Spleen (tissue), 11 donors: Measurements from ENCODE around the gene RRP1B. TPM values are rescaled to one million over a fixed set of nuclear protein-coding genes. Genes with fewer than 3 reads are reported as not detected.

Source experiments
- DNase-seq: peaks from one replicate; pipeline ENCODE4 v3.0.0-alpha.2; 2020
- H3K27ac ChIP-seq, 8 donors: fragments of 200-600 bp; sonication (generic) in 7 of 8; 1 replicate in 4 of 8; 2 replicates in 4 of 8; pipeline versions ENCODE4 v1.5.0 to v1.8.0; 2016 to 2021; ENCODE audit warnings: inconsistent platforms in 4 of 8, mild to moderate bottlenecking in 4 of 8, moderate library complexity in 1 of 8
- H3K27me3 ChIP-seq, 7 donors: fragments of 200-600 bp; sonication (generic) in 6 of 7; replicated peaks in 1 of 7; 1 replicate in 4 of 7; 2 replicates in 3 of 7; pipeline versions ENCODE4 v1.5.0 to v1.8.0; 2016 to 2021; ENCODE audit warnings: inconsistent platforms in 3 of 7, mild to moderate bottlenecking in 1 of 7
- H3K36me3 ChIP-seq, 6 donors: fragments of 200-600 bp; sonication (generic) in 5 of 6; 1 replicate in 4 of 6; 2 replicates in 2 of 6; pipeline versions ENCODE4 v1.5.0 to v1.8.0; 2016 to 2021; ENCODE audit warnings: inconsistent platforms in 2 of 6
- H3K4me1 ChIP-seq, 6 donors: fragments of 200-600 bp; sonication (generic) in 5 of 6; 1 replicate in 3 of 6; 2 replicates in 3 of 6; pipeline versions ENCODE4 v1.5.0 to v1.8.0; 2016 to 2021; ENCODE audit warnings: inconsistent platforms in 3 of 6
- H3K4me3 ChIP-seq, 8 donors: fragments of 200-600 bp; sonication (generic) in 7 of 8; 1 replicate in 4 of 8; 2 replicates in 4 of 8; pipeline versions ENCODE4 v1.5.0 to v1.8.0; 2016 to 2021; ENCODE audit warnings: inconsistent platforms in 4 of 8, mild to moderate bottlenecking in 4 of 8, moderate library complexity in 2 of 8
- H3K9me3 ChIP-seq, 8 donors: fragments of 200-600 bp; sonication (generic) in 7 of 8; 1 replicate in 4 of 8; 2 replicates in 4 of 8; pipeline versions ENCODE4 v1.5.0 to v1.8.0; 2016 to 2021; ENCODE audit warnings: inconsistent platforms in 4 of 8
- POLR2A ChIP-seq, 3 donors: fragments of 450-650 bp; IDR thresholded peaks; one replicate each; pipeline ENCODE4 v1.5.1; 2017; ENCODE audit warnings: antibody characterized with exemption in 3 of 3, mild to moderate bottlenecking in 1 of 3
- POLR2AphosphoS5 ChIP-seq, 3 donors: sonication (generic); formaldehyde crosslinking; IDR thresholded peaks; one replicate each; pipeline ENCODE4 v1.5.1; 2017; ENCODE audit warnings: antibody characterized with exemption in 3 of 3
- WGBS, 5 donors: extraction: QIAGEN DNeasy Blood & Tissue Kit in 3 of 5; methylation state at CpG; one replicate each; pipeline versions ENCODE4 v1.1.5 to v1.1.7; 2013 to 2018; 5-methylcytosine and 5-hydroxymethylcytosine counted together
- intact Hi-C: fragments of 100-400 bp; cut with DNase I; formaldehyde crosslinking; loops from one replicate; pipeline ENCODE4 v1.15.0; 2023; ENCODE audit warnings: low total_unique reads
- polyA plus RNA-seq, 3 donors: library from polyadenylated mRNA; stranded (reverse); fragments of 200-250 nt; gene quantifications; one replicate each; pipeline ENCODE4 v1.2.1, GENCODE V29; 2013
- total RNA-seq, 7 donors: library from RNA; depleted of rRNA in 3 of 7; stranded (reverse); fragments of >200 nt in 3 of 7; fragmentation: NEBNext Ultra II Directional in 4 of 7; extraction: Animal tissue kit (Norgen Biotek cat#: 25700) in 4 of 7; gene quantifications; one replicate each; pipeline versions ENCODE4 v1.1.0 to v1.2.1, GENCODE V29; 2016 to 2021
- TF ChIP-seq, protein P1 (sequence below), 11 experiments: fragments of 200-600 bp in 7 of 11; fragments of 450-650 bp in 4 of 11; sonication (generic) in 4 of 11; IDR thresholded peaks in 8 of 11; conservative IDR thresholded peaks in 3 of 11; 1 replicate in 7 of 11; 2 replicates in 4 of 11; pipeline versions ENCODE4 v1.4.0 to v1.8.0; 2016 to 2021; ENCODE audit warnings: antibody characterized with exemption in 11 of 11, inconsistent platforms in 4 of 11, mild to moderate bottlenecking in 1 of 11
- donor health status: healthy with polysubstance abuse.
- donor health status: DM: no; HTN: no; CAD: no; lungs with moderate emphysema.
- donor health status: DM: no; HTN: no; CAD: no.
- donor health status: Bipolar disorder and iron deficiency.
- donor health status: healthy.
- donor health status: DM: no; HTN: no; CAD: no.
- donor health status: DM: yes; HTN: yes; CAD: no.

Gene RRP1B
- total and polyA plus RNA-seq, 10 donors, result 7.9 to 28.9 (median 25.4) TPM

DNA sequence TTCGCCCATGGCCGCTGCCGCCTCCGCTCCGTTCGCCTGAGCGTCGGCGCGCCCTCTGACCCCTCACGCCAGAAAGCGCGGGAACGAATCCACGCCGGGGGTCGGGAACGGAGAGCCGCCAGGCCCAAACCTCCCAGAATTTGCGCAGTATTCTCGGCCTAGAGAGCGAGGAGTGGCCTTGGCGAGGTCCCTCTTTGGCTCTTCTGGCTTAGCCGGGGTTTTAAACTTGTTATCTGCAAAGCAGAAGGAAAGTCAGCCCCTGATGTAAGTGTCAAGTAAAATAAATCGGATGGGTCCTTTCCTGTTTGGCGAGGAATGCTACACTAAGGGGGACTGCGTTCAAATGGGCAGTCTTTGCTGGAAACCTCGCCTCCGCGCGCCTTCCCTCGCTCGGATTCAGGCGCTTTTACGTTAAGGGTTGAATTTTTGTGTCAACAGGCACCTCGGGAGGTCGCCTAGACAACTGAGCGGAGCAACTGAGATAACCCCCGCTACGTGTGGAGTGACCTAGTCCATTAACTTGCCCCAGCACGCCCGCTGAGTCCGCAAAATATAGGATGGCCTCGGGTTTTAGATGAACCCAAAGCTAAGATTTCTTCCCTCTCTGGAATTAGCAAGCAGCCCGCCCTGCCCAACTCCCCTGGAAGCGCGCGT is 1.1 kb upstream of the RRP1B start:
- H3K36me3 ChIP-seq, result peaks cover 0 to 21% (median 8%) of the 10 kb centered on the region in 6 donors
- no peak for DNase-seq
- 94 to 96% (median 94%) methylated on average over 47 to 48 of the region's 48 CpGs for WGBS, 5 donors
- peak overlapping the region in 1 of 8 donors; percentile 95 for H3K4me3 ChIP-seq
- no peaks in the 10 kb centered on the region for H3K9me3 ChIP-seq
- H3K4me1 ChIP-seq, result peaks cover 12 to 59% (median 44%) of the 10 kb centered on the region in 6 donors
- TF ChIP-seq POLR2A (IDR thresholded peaks at IDR 0.05), result no peak
- TF ChIP-seq, protein P1, sequence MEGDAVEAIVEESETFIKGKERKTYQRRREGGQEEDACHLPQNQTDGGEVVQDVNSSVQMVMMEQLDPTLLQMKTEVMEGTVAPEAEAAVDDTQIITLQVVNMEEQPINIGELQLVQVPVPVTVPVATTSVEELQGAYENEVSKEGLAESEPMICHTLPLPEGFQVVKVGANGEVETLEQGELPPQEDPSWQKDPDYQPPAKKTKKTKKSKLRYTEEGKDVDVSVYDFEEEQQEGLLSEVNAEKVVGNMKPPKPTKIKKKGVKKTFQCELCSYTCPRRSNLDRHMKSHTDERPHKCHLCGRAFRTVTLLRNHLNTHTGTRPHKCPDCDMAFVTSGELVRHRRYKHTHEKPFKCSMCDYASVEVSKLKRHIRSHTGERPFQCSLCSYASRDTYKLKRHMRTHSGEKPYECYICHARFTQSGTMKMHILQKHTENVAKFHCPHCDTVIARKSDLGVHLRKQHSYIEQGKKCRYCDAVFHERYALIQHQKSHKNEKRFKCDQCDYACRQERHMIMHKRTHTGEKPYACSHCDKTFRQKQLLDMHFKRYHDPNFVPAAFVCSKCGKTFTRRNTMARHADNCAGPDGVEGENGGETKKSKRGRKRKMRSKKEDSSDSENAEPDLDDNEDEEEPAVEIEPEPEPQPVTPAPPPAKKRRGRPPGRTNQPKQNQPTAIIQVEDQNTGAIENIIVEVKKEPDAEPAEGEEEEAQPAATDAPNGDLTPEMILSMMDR (IDR thresholded peaks at IDR 0.05 in 8 of 11, conservative IDR thresholded peaks at IDR 0.05 in 3 of 11), result no peak
- peak overlapping the region in 3 of 8 donors; percentile 88 to 92 (median 92) for H3K27ac ChIP-seq
- H3K27me3 ChIP-seq, result peaks cover 0 to 5% (median 0%) of the 10 kb centered on the region in 7 donors
- intact Hi-C loops, result no loop called here

DNA sequence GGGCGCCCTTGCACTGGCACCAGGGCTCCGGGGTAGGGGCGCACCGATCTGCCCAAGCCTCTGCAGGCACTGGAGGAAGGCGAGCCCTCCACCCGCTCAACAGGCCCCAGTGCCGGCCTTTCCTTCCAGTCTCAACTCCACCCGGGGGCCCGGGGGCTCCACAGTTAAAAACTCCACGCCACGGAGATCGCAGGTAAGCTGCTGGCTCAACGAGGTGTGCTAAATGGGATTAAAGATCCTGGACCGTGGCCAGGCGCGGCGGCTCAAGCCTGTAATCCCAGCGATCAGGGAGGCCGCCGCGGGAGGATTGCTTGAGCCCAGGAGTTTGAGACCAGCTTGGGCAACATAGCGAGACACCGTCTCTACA is 608 bp upstream of the RRP1B start:
- Histone ChIP-seq H3K9me3 (no peaks in the 10 kb centered on the region), H3K36me3 (peaks cover 0 to 26% (median 13%) of the 10 kb centered on the region in 6 donors), H3K4me3 (peak overlapping the region in 5 of 8 donors; percentile 92 to 99 (median 96)), H3K27me3 (peaks cover 0 to 5% (median 0%) of the 10 kb centered on the region in 7 donors), H3K4me1 (peaks cover 12 to 64% (median 46%) of the 10 kb centered on the region in 6 donors), H3K27ac (peak overlapping the region; percentile 59 to 92 (median 88))
- intact Hi-C loops, result no loop called here
- DNase-seq, result no peak
- no peak for TF ChIP-seq POLR2AphosphoS5 (IDR thresholded peaks at IDR 0.05)
- no peak for TF ChIP-seq POLR2A (IDR thresholded peaks at IDR 0.05)
- TF ChIP-seq, protein P1 (IDR thresholded peaks at IDR 0.05 in 8 of 11, conservative IDR thresholded peaks at IDR 0.05 in 3 of 11), result no peak
- 90 to 95% (median 94%) methylated on average over 16 to 23 of the region's 23 CpGs for WGBS, 5 donors

DNA sequence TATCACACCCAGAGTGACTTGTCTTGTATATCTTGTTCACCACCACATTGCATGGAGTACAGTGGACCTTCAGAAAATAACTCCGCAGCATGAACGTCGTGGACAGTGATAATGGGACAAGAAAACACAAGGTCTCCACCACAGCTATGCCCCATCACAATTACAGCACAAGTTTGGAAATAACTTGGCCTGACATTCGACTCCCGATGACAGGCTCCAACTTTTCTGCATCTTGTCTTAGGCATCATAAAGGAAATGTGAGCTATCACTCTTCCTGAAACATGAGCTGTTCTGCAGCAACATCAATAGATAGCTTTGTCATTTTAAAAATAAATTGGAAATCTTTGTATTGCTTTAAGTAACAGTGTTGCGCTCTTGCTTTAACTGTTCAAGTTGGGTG is 2.9 kb downstream of the RRP1B start:
- Histone ChIP-seq H3K36me3 (peaks cover 0 to 58% (median 20%) of the 10 kb centered on the region in 6 donors), H3K9me3 (no peaks in the 10 kb centered on the region), H3K27ac (no peak overlapping the region), H3K4me1 (peaks cover 12 to 87% (median 53%) of the 10 kb centered on the region in 6 donors), H3K27me3 (peaks cover 0 to 5% (median 0%) of the 10 kb centered on the region in 7 donors), H3K4me3 (no peak overlapping the region)
- TF ChIP-seq, protein P1 (IDR thresholded peaks at IDR 0.05 in 8 of 11, conservative IDR thresholded peaks at IDR 0.05 in 3 of 11), result no peak
- TF ChIP-seq POLR2AphosphoS5 (IDR thresholded peaks at IDR 0.05) (no peak), POLR2A (IDR thresholded peaks at IDR 0.05) (no peak)
- intact Hi-C loops, result no loop called here
- no peak for DNase-seq
- WGBS, 5 donors, result 69 to 83% (median 74%) methylated on average over 6 of the region's 6 CpGs

DNA sequence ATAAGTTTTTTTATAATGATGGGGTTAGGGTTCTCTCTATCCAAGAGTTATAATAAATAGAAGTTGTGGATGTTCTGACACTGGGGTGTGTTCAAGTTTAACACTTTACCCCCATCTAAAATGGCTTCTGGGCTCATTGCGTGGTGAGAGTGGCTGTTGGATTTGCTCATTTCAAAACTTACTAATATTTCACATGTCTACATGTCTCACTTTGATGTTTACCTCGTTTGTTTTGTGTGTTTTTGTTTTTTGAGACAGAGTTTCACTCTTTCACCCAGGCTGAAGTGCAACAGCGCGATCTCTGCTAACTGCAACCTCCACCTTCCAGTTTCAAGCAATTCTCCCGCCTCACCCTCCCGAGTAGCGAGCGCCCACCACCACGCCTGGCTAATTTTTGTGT is 3.7 kb downstream of the RRP1B start:
- WGBS, 5 donors, result 73 to 91% (median 81%) methylated on average over 9 of the region's 9 CpGs
- intact Hi-C loops, result no loop called here

More for the DNA sequence above, 3.7 kb downstream of the RRP1B start:
- peaks cover 12 to 86% (median 46%) of the 10 kb centered on the region in 6 donors for H3K4me1 ChIP-seq
- no peaks in the 10 kb centered on the region for H3K27me3 ChIP-seq
- TF ChIP-seq POLR2A (IDR thresholded peaks at IDR 0.05), result no peak
- no peak for TF ChIP-seq POLR2AphosphoS5 (IDR thresholded peaks at IDR 0.05)
- TF ChIP-seq, protein P1 (IDR thresholded peaks at IDR 0.05 in 8 of 11, conservative IDR thresholded peaks at IDR 0.05 in 3 of 11), result no peak
- peaks cover 0 to 58% (median 20%) of the 10 kb centered on the region in 6 donors for H3K36me3 ChIP-seq
- H3K4me3 ChIP-seq, result no peak overlapping the region
- DNase-seq, result no peak
- no peak overlapping the region for H3K27ac ChIP-seq
- H3K9me3 ChIP-seq, result no peaks in the 10 kb centered on the region
